Thyroid gland (tissue), 4 donors: ENCODE measurements around the gene CLSTN1. TPM values are rescaled to one million over a fixed set of nuclear protein-coding genes. Genes with fewer than 3 reads are reported as not detected.

Experiments used
- DNase-seq, 2 donors: peaks; one replicate each; pipeline ENCODE4 v3.0.0-alpha.2; 2019
- H3K27ac ChIP-seq, 3 donors: fragments of 200-600 bp; sonication (generic); 1 replicate in 2 of 3; 2 replicates in 1 of 3; pipeline ENCODE4 v1.5.1; 2016 to 2019; ENCODE audit warnings: mild to moderate bottlenecking in 1 of 3, moderate library complexity in 1 of 3
- H3K27me3 ChIP-seq: fragments of 200-600 bp; sonication (generic); one replicate; pipeline ENCODE4 v1.5.1; 2019
- H3K36me3 ChIP-seq, 2 donors: fragments of 200-600 bp; sonication (generic); one replicate each; pipeline ENCODE4 v1.5.1; 2016 to 2019
- H3K4me1 ChIP-seq, 2 donors: fragments of 200-600 bp; sonication (generic); one replicate each; pipeline ENCODE4 v1.5.1; 2017 to 2019
- H3K4me3 ChIP-seq, 3 donors: fragments of 200-600 bp; sonication (generic); replicated peaks in 1 of 3; 1 replicate in 2 of 3; 2 replicates in 1 of 3; pipeline ENCODE4 v1.5.1; 2016; ENCODE audit warnings: mild to moderate bottlenecking in 1 of 3
- H3K9me3 ChIP-seq: fragments of 200-600 bp; sonication (generic); one replicate; pipeline ENCODE4 v1.5.1; 2017
- POLR2A ChIP-seq, 2 donors: fragments of 450-650 bp; IDR thresholded peaks; one replicate each; pipeline ENCODE4 v1.6.1; 2017; ENCODE audit warnings: antibody characterized with exemption in 2 of 2, mild to moderate bottlenecking in 2 of 2, moderate library complexity in 1 of 2
- WGBS, 2 donors: methylation state at CpG; one replicate each; pipeline ENCODE4 v1.1.5; 2017; 5-methylcytosine and 5-hydroxymethylcytosine counted together
- intact Hi-C: fragments of 100-400 bp; cut with DNase I; formaldehyde crosslinking; loops from one replicate; pipeline ENCODE4 v1.15.1; 2023
- total RNA-seq, 4 donors: library from RNA; depleted of rRNA; stranded (reverse); fragments of >200 nt; gene quantifications; one replicate each; pipeline ENCODE4 v1.2.3, GENCODE V29; 2016
- TF ChIP-seq, protein P1 (sequence below), 6 experiments: fragments of 200-600 bp in 3 of 6; fragments of 450-650 bp in 3 of 6; sonication (generic) in 3 of 6; IDR thresholded peaks; one replicate each; pipeline ENCODE4 v1.5.1; 2016 to 2019; ENCODE audit warnings: antibody characterized with exemption in 6 of 6, mild to moderate bottlenecking in 2 of 6, inconsistent platforms in 1 of 6, moderate library complexity in 1 of 6

CLSTN1 gene
- total RNA-seq, 4 donors from 2014 or later: 59.5 to 85.0 (median 81.5) TPM

GRCh38 chr1:9798236-9799130 lies 25.3 kb downstream of the CLSTN1 start:
- Histone ChIP-seq H3K27me3 (no peaks in the 10 kb centered on the region), H3K4me1 (peaks cover 26 to 35% of the 10 kb centered on the region in 2 donors), H3K9me3 (no peaks in the 10 kb centered on the region), H3K36me3 (no peaks in the 10 kb centered on the region), H3K4me3 (no peak overlapping the region), H3K27ac (peak overlapping the region; percentile 14 to 81 (median 72))
- peak in 1 of 2 donors; percentile 8 for TF ChIP-seq POLR2A (IDR thresholded peaks at IDR 0.05)
- TF ChIP-seq, protein P1, sequence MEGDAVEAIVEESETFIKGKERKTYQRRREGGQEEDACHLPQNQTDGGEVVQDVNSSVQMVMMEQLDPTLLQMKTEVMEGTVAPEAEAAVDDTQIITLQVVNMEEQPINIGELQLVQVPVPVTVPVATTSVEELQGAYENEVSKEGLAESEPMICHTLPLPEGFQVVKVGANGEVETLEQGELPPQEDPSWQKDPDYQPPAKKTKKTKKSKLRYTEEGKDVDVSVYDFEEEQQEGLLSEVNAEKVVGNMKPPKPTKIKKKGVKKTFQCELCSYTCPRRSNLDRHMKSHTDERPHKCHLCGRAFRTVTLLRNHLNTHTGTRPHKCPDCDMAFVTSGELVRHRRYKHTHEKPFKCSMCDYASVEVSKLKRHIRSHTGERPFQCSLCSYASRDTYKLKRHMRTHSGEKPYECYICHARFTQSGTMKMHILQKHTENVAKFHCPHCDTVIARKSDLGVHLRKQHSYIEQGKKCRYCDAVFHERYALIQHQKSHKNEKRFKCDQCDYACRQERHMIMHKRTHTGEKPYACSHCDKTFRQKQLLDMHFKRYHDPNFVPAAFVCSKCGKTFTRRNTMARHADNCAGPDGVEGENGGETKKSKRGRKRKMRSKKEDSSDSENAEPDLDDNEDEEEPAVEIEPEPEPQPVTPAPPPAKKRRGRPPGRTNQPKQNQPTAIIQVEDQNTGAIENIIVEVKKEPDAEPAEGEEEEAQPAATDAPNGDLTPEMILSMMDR (IDR thresholded peaks at IDR 0.05): no peak
- DNase-seq: no peak
- WGBS, 2 donors: 65 to 69% methylated on average over 11 of the region's 11 CpGs
- intact Hi-C loops: no loop called here

DNA sequence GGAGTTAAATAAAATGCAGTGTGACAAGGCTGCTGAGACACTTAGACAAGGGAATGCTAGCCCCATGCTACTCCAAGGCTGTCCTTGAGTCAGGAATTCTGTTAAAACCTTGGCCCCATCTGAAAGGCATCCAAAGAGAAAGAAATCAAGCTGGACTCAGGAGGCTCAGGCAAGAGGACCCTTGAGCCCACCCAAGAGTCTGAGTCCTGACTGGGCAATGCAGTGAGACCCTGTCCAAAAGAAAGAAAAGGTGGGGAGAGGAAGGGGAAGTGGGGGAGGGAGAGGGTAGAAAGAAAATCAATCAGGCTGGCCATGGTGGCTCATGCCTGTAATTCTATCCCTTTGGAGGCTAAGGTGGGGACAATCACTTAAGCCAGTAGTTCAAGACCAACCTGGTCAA lies 26.7 kb downstream of the CLSTN1 start:
- H3K4me1 ChIP-seq: peaks cover 31 to 36% of the 10 kb centered on the region in 2 donors
- H3K27me3 ChIP-seq: no peaks in the 10 kb centered on the region
- no peak overlapping the region for H3K4me3 ChIP-seq
- TF ChIP-seq, protein P1 (IDR thresholded peaks at IDR 0.05): no peak
- TF ChIP-seq POLR2A (IDR thresholded peaks at IDR 0.05): no peak
- DNase-seq: no peak
- intact Hi-C loops: no loop called here
- H3K36me3 ChIP-seq: no peaks in the 10 kb centered on the region
- H3K9me3 ChIP-seq: no peaks in the 10 kb centered on the region
- H3K27ac ChIP-seq: peak overlapping the region; percentile 53 to 81 (median 72)

- no peak for TF ChIP-seq POLR2A (IDR thresholded peaks at IDR 0.05)
- TF ChIP-seq, protein P1 (IDR thresholded peaks at IDR 0.05): no peak
- H3K4me1 ChIP-seq: peaks cover 31 to 36% of the 10 kb centered on the region in 2 donors
Observed at GRCh38 chr1:9794081-9794480, 29.7 kb downstream of the CLSTN1 start.

DNA sequence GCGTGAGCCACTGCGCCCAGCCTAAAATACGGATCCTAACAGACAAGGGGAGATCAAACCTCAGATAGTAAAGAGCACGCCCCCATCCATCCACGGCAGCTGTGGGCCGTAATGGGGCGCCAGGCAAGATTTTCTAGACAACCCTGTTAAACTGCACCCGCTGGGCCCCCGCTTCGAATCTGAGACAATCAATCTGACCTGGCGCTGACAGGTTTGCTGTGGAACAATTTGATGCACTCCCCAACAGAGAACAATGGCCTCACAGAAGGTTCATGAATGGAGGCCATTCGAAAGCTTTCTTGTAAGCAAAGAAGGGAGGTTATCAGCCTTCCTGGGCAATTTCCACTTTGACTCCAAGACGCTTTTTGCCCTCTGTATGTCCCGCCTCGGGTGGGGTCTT lies 30.5 kb downstream of the CLSTN1 start:
- intact Hi-C loops: no loop called here
- DNase-seq: no peak
- no peaks in the 10 kb centered on the region for H3K36me3 ChIP-seq
- no peak overlapping the region for H3K27ac ChIP-seq
- no peaks in the 10 kb centered on the region for H3K27me3 ChIP-seq
- H3K4me3 ChIP-seq: no peak overlapping the region
- no peaks in the 10 kb centered on the region for H3K9me3 ChIP-seq
- H3K4me1 ChIP-seq: peaks cover 25 to 29% of the 10 kb centered on the region in 2 donors
- 95 to 99% methylated on average over 15 of the region's 15 CpGs for WGBS, 2 donors
- TF ChIP-seq POLR2A (IDR thresholded peaks at IDR 0.05): no peak
- TF ChIP-seq, protein P1 (IDR thresholded peaks at IDR 0.05): no peak

More at GRCh38 chr1:9794081-9794480, 29.7 kb downstream of the CLSTN1 start:
- Histone ChIP-seq H3K36me3 (no peaks in the 10 kb centered on the region), H3K4me3 (no peak overlapping the region), H3K27me3 (no peaks in the 10 kb centered on the region), H3K9me3 (no peaks in the 10 kb centered on the region), H3K27ac (no peak overlapping the region)
- WGBS, 2 donors: 73 to 76% methylated on average over 5 to 6 of the region's 6 CpGs
- intact Hi-C loops: no loop called here
- no peak for DNase-seq
